NCI-H187 treated with DMSO at 0.1 percent for 48 hours (cell line): ENCODE measurements around the gene PTCRA.

Experiments used
- DNase-seq: peaks from one replicate; lab custom pipeline; 2025; lab: John Stamatoyannopoulos, UW

PTCRA gene

GRCh38 chr6:42973926-42974325 is 58.1 kb downstream of the PTCRA start:
- DNase-seq: no peak

- DNase-seq: no peak
Measured at GRCh38 chr6:42974919-42975505, 59.2 kb downstream of the PTCRA start.
